C4-2B (cell line): ENCODE results near the gene TANC1.

ENCODE experiments used
- ZFX ChIP-seq: fragments of 450-650 bp; IDR thresholded peaks from 2 replicates; pipeline ENCODE4 v1.6.1; 2017
- TF ChIP-seq, protein P1 (sequence below): fragments of 450-650 bp; conservative IDR thresholded peaks from 2 replicates; pipeline ENCODE4 v1.5.1; 2017; ENCODE audit warnings: mild to moderate bottlenecking

DNA sequence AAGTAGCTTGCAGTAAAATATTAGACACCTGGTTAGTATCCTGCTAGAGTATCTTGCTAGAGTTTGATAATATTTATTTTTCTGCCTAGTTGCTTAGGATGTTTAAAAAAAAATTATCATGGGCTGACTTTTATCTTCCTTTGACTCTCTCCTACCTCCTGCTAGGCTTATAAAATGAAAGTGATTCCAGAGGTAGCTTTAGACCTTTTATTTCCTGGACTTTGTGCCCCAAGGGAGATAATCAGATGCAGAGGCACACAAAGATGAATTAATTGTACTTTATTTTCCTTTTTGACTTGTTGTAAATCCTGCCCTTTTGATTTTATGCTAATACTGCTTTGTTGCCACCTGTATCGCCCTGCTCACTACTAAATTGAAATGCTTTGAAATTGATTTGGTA, 187.4 kb downstream of the TANC1 start:
- TF ChIP-seq, protein P1, sequence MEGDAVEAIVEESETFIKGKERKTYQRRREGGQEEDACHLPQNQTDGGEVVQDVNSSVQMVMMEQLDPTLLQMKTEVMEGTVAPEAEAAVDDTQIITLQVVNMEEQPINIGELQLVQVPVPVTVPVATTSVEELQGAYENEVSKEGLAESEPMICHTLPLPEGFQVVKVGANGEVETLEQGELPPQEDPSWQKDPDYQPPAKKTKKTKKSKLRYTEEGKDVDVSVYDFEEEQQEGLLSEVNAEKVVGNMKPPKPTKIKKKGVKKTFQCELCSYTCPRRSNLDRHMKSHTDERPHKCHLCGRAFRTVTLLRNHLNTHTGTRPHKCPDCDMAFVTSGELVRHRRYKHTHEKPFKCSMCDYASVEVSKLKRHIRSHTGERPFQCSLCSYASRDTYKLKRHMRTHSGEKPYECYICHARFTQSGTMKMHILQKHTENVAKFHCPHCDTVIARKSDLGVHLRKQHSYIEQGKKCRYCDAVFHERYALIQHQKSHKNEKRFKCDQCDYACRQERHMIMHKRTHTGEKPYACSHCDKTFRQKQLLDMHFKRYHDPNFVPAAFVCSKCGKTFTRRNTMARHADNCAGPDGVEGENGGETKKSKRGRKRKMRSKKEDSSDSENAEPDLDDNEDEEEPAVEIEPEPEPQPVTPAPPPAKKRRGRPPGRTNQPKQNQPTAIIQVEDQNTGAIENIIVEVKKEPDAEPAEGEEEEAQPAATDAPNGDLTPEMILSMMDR: no peak
- no peak for TF ChIP-seq ZFX
